Esophagus muscularis mucosa (tissue), 4 donors: Measurements from ENCODE around the gene B4GALNT2. TPM values are rescaled to one million over a fixed set of nuclear protein-coding genes. Genes with fewer than 3 reads are reported as not detected.

Experiments
- DNase-seq: peaks from one replicate; pipeline ENCODE4 v3.0.0-alpha.2; 2017; ENCODE audit errors: extremely low spot score
- H3K27ac ChIP-seq, 4 donors: fragments of 200-600 bp; sonication (generic); replicated peaks in 1 of 4; 1 replicate in 3 of 4; 2 replicates in 1 of 4; pipeline ENCODE4 v1.5.1; 2016 to 2019; ENCODE audit warnings: mild to moderate bottlenecking in 1 of 4
- H3K27me3 ChIP-seq, 4 donors: fragments of 200-600 bp; sonication (generic); one replicate each; pipeline versions ENCODE4 v1.5.1 to v1.6.0; 2016 to 2019
- H3K36me3 ChIP-seq, 4 donors: fragments of 200-600 bp; sonication (generic); one replicate each; pipeline ENCODE4 v1.5.1; 2016 to 2019
- H3K4me1 ChIP-seq, 4 donors: fragments of 200-600 bp; sonication (generic); one replicate each; pipeline ENCODE4 v1.5.1; 2016 to 2019
- H3K4me3 ChIP-seq, 4 donors: fragments of 200-600 bp; sonication (generic); 1 replicate in 2 of 4; 2 replicates in 2 of 4; pipeline ENCODE4 v1.5.1; 2016 to 2019; ENCODE audit warnings: mild to moderate bottlenecking in 4 of 4, moderate library complexity in 1 of 4
- H3K9me3 ChIP-seq, 4 donors: fragments of 200-600 bp; sonication (generic); 1 replicate in 3 of 4; 2 replicates in 1 of 4; pipeline ENCODE4 v1.5.1; 2016 to 2019
- CTCF ChIP-seq, 3 experiments: fragments of 200-600 bp in 2 of 3; fragments of 450-650 bp in 1 of 3; sonication (generic) in 2 of 3; IDR thresholded peaks; one replicate each; pipeline ENCODE4 v1.5.1; 2017 to 2019; ENCODE audit warnings: antibody characterized with exemption in 3 of 3, mild to moderate bottlenecking in 2 of 3, moderate library complexity in 1 of 3
- EP300 ChIP-seq: sonication (generic); formaldehyde crosslinking; IDR thresholded peaks from one replicate; pipeline ENCODE4 v1.6.1; 2017; ENCODE audit warnings: antibody characterized with exemption
- POLR2A ChIP-seq: fragments of 450-650 bp; IDR thresholded peaks from one replicate; pipeline ENCODE4 v1.6.1; 2017; ENCODE audit warnings: antibody characterized with exemption, moderate library complexity, mild to moderate bottlenecking, low read depth
- POLR2AphosphoS5 ChIP-seq, 2 donors: sonication (generic); formaldehyde crosslinking; IDR thresholded peaks; one replicate each; pipeline ENCODE4 v1.6.1; 2017; ENCODE audit warnings: antibody characterized with exemption in 2 of 2
- WGBS: methylation state at CpG from one replicate; pipeline ENCODE4 v1.1.5; 2018; 5-methylcytosine and 5-hydroxymethylcytosine counted together
- intact Hi-C: fragments of 100-400 bp; cut with DNase I; formaldehyde crosslinking; loops from one replicate; pipeline ENCODE4 v1.15.1; 2023
- total RNA-seq, 4 donors: library from RNA; depleted of rRNA; stranded (reverse); fragments of >200 nt; gene quantifications; one replicate each; pipeline versions ENCODE4 v1.1.0 to v1.2.1, GENCODE V29; 2016

B4GALNT2 gene
- total RNA-seq, 4 donors from 2014 or later: not detected

- WGBS: 84% methylated on average over 4 of the region's 4 CpGs
- TF ChIP-seq POLR2AphosphoS5 (IDR thresholded peaks at IDR 0.05) (no peak), CTCF (IDR thresholded peaks at IDR 0.05) (no peak), POLR2A (no peak), EP300 (no peak)
- Histone ChIP-seq H3K9me3 (no peaks in the 10 kb centered on the region), H3K27me3 (no peaks in the 10 kb centered on the region), H3K4me3 (no peak overlapping the region), H3K27ac (no peak overlapping the region), H3K36me3 (no peaks in the 10 kb centered on the region), H3K4me1 (peaks cover 0 to 17% (median 13%) of the 10 kb centered on the region in 4 donors)
- DNase-seq: no peak
- intact Hi-C loops: no loop called here
These were observed 63.2 kb downstream of the B4GALNT2 start for GRCh38 chr17:49195751-49196150.

GRCh38 chr17:49196520-49196919, 64.0 kb downstream of the B4GALNT2 start:
- H3K4me3 ChIP-seq: no peak overlapping the region
- WGBS: 79% methylated on average over 3 of the region's 3 CpGs

GRCh38 chr17:49197346-49197998, 64.9 kb downstream of the B4GALNT2 start:
- no peak for TF ChIP-seq CTCF (IDR thresholded peaks at IDR 0.05)
- TF ChIP-seq POLR2AphosphoS5 (IDR thresholded peaks at IDR 0.05): no peak
- no peak for TF ChIP-seq EP300
- no peak for TF ChIP-seq POLR2A
- intact Hi-C loops: no loop called here
- WGBS: 47% methylated on average over 5 of the region's 5 CpGs

More at GRCh38 chr17:49196520-49196919, 64.0 kb downstream of the B4GALNT2 start:
- Histone ChIP-seq H3K36me3 (no peaks in the 10 kb centered on the region), H3K4me1 (peaks cover 0 to 15% (median 13%) of the 10 kb centered on the region in 4 donors), H3K27ac (no peak overlapping the region), H3K9me3 (no peaks in the 10 kb centered on the region), H3K27me3 (no peaks in the 10 kb centered on the region)
- TF ChIP-seq POLR2A (no peak), EP300 (no peak), POLR2AphosphoS5 (IDR thresholded peaks at IDR 0.05) (no peak), CTCF (IDR thresholded peaks at IDR 0.05) (no peak)
- intact Hi-C loops: no loop called here
- DNase-seq: no peak

GRCh38 chr17:49198211-49198610, 65.6 kb downstream of the B4GALNT2 start:
- no peak for DNase-seq
- TF ChIP-seq CTCF (IDR thresholded peaks at IDR 0.05): no peak
- no peak for TF ChIP-seq POLR2AphosphoS5 (IDR thresholded peaks at IDR 0.05)
- TF ChIP-seq POLR2A: no peak
- TF ChIP-seq EP300: no peak
- H3K27ac ChIP-seq: no peak overlapping the region
- H3K36me3 ChIP-seq: no peaks in the 10 kb centered on the region
- no peaks in the 10 kb centered on the region for H3K9me3 ChIP-seq
- H3K27me3 ChIP-seq: no peaks in the 10 kb centered on the region
- intact Hi-C loops: no loop called here
- WGBS: 84% methylated on average over 2 of the region's 2 CpGs
- no peak overlapping the region for H3K4me3 ChIP-seq
- H3K4me1 ChIP-seq: peaks cover 2 to 12% (median 10%) of the 10 kb centered on the region in 4 donors

More at GRCh38 chr17:49197346-49197998, 64.9 kb downstream of the B4GALNT2 start:
- peaks cover 2 to 15% (median 11%) of the 10 kb centered on the region in 4 donors for H3K4me1 ChIP-seq
- H3K4me3 ChIP-seq: no peak overlapping the region
- no peak for DNase-seq
- no peaks in the 10 kb centered on the region for H3K9me3 ChIP-seq
- no peaks in the 10 kb centered on the region for H3K36me3 ChIP-seq
- no peaks in the 10 kb centered on the region for H3K27me3 ChIP-seq
- no peak overlapping the region for H3K27ac ChIP-seq
